Mammary epithelial cell (primary cell): ENCODE results near the gene PTPRO.

Experiments used
- EZH2 ChIP-seq: IDR thresholded peaks from 2 replicates; pipeline ENCODE4 v1.6.1; 2012; ENCODE audit warnings: low read length, inconsistent platforms, borderline replicate concordance
- TF ChIP-seq, protein P1 (sequence below), 2 donors: IDR thresholded peaks in 1 of 2; conservative IDR thresholded peaks in 1 of 2; 2 replicates each; pipeline ENCODE4 v1.5.1; 2011 to 2012; ENCODE audit warnings: inconsistent platforms in 2 of 2, low read length in 2 of 2, mild to moderate bottlenecking in 2 of 2, control low read depth in 1 of 2, low read depth in 1 of 2; ENCODE audit not compliant: insufficient read depth in 1 of 2; ENCODE audit errors: extremely low read depth in 1 of 2

DNA sequence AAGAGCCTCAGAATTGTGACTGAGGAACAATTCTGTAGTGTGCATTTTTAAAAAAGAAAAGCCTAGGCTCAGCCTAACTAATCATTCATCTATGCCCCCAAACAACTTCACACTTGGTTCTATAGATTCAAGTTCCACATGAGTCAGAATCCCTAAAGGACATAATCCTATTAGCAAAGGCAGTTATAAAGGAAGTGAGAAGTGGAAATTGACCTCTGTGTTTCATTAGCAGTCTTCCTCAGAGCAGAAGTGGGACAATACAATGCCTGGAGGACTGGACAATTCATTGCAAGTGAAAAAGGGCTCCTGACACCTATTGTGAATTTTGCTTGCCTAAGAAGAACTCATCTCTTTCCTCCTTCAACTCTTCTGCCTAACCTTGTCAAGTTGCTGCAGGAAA, 222.3 kb downstream of the PTPRO start:
- TF ChIP-seq, protein P1, sequence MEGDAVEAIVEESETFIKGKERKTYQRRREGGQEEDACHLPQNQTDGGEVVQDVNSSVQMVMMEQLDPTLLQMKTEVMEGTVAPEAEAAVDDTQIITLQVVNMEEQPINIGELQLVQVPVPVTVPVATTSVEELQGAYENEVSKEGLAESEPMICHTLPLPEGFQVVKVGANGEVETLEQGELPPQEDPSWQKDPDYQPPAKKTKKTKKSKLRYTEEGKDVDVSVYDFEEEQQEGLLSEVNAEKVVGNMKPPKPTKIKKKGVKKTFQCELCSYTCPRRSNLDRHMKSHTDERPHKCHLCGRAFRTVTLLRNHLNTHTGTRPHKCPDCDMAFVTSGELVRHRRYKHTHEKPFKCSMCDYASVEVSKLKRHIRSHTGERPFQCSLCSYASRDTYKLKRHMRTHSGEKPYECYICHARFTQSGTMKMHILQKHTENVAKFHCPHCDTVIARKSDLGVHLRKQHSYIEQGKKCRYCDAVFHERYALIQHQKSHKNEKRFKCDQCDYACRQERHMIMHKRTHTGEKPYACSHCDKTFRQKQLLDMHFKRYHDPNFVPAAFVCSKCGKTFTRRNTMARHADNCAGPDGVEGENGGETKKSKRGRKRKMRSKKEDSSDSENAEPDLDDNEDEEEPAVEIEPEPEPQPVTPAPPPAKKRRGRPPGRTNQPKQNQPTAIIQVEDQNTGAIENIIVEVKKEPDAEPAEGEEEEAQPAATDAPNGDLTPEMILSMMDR (conservative IDR thresholded peaks at IDR 0.05 in 1 of 2, IDR thresholded peaks at IDR 0.05 in 1 of 2; ENCODE audit: extremely low read depth in 1 of 2, insufficient read depth in 1 of 2, low read depth in 1 of 2, low read length in 2 of 2), result no peak
- no peak for TF ChIP-seq EZH2
